GM21717 (cell line): ENCODE data around the gene VMO1.

Source experiments
- ATAC-seq: cut with Tn5 transposase; IDR thresholded peaks from one replicate; pipeline ENCODE4 v1.9.1; 2021; ENCODE audit warnings: mild to moderate bottlenecking, moderate library complexity; ENCODE audit not compliant: unreplicated experiment

VMO1 gene

GRCh38 chr17:4786106-4786511 is at the start of gene VMO1:
VMO1 (minus strand) TSS chr17:4786364; CDS start chr17:4786352, 12 bp downstream.
- no peak for ATAC-seq

- ATAC-seq, result no peak
Observed at GRCh38 chr17:4834681-4835020, 48.5 kb upstream of the VMO1 start.

GRCh38 chr17:4833941-4834680 is 47.9 kb upstream of the VMO1 start:
- ATAC-seq, result no peak

GRCh38 chr17:4833178-4833940 is 47.2 kb upstream of the VMO1 start, which contains the start of gene MINK1:
MINK1 (plus strand) TSS chr17:4833340; CDS start chr17:4833584, 244 bp downstream.
- peak; percentile 66 for ATAC-seq

- peak; percentile 2 for ATAC-seq
Observed at GRCh38 chr17:4832829-4833177, 46.6 kb upstream of the VMO1 start.

GRCh38 chr17:4827399-4827798 is 41.2 kb upstream of the VMO1 start:
- ATAC-seq, result no peak

- no peak for ATAC-seq
Observed at GRCh38 chr17:4823373-4824089, 37.4 kb upstream of the VMO1 start.

GRCh38 chr17:4822835-4823234 is 36.7 kb upstream of the VMO1 start:
- ATAC-seq, result no peak

GRCh38 chr17:4818276-4818675 is 32.1 kb upstream of the VMO1 start:
- ATAC-seq, result no peak

- ATAC-seq, result no peak
Observed at GRCh38 chr17:4816826-4817225, 30.7 kb upstream of the VMO1 start.

- ATAC-seq, result no peak
Observed at GRCh38 chr17:4815043-4815675, 29.0 kb upstream of the VMO1 start.

GRCh38 chr17:4812690-4813089 is 26.5 kb upstream of the VMO1 start:
- no peak for ATAC-seq

- ATAC-seq, result no peak
Observed at GRCh38 chr17:4811471-4811870, 25.3 kb upstream of the VMO1 start.

- ATAC-seq, result no peak
Observed at GRCh38 chr17:4810696-4811290, 24.6 kb upstream of the VMO1 start.

GRCh38 chr17:4808378-4808767 is 22.2 kb upstream of the VMO1 start:
- no peak for ATAC-seq

- peak; percentile 5 for ATAC-seq
Observed at GRCh38 chr17:4807605-4808377, 21.6 kb upstream of the VMO1 start.

- ATAC-seq, result peak; percentile 68
Observed at GRCh38 chr17:4806777-4807604, 20.8 kb upstream of the VMO1 start, which contains the start of gene PLD2. PLD2 (plus strand) TSS chr17:4807152; CDS start chr17:4807773, 621 bp downstream.

- peak; percentile 13 for ATAC-seq
Observed at GRCh38 chr17:4806456-4806776, 20.3 kb upstream of the VMO1 start.

GRCh38 chr17:4802228-4802627 is 16.1 kb upstream of the VMO1 start, which contains the start of gene C17orf114:
C17orf114 (minus strand) TSS chr17:4802328.
- no peak for ATAC-seq
